Neural progenitor cell (in vitro differentiated cells): ENCODE data around the gene MYO7B.

ENCODE experiments used
- EZH2 ChIP-seq: fragments of 200-600 bp; sonication (generic); IDR thresholded peaks from 2 replicates; pipeline ENCODE4 v1.6.1; 2017; ENCODE audit warnings: antibody characterized with exemption, mild to moderate bottlenecking, moderate library complexity
- EZH2phosphoT487 ChIP-seq: fragments of 200-600 bp; sonication (generic); IDR thresholded peaks from 2 replicates; pipeline ENCODE4 v1.6.1; 2017; ENCODE audit warnings: antibody characterized with exemption
- TF ChIP-seq, protein P1 (sequence below): fragments of 200-600 bp; sonication (generic); IDR thresholded peaks from 2 replicates; pipeline ENCODE4 v1.5.1; 2017; ENCODE audit warnings: antibody characterized with exemption, mild to moderate bottlenecking

DNA sequence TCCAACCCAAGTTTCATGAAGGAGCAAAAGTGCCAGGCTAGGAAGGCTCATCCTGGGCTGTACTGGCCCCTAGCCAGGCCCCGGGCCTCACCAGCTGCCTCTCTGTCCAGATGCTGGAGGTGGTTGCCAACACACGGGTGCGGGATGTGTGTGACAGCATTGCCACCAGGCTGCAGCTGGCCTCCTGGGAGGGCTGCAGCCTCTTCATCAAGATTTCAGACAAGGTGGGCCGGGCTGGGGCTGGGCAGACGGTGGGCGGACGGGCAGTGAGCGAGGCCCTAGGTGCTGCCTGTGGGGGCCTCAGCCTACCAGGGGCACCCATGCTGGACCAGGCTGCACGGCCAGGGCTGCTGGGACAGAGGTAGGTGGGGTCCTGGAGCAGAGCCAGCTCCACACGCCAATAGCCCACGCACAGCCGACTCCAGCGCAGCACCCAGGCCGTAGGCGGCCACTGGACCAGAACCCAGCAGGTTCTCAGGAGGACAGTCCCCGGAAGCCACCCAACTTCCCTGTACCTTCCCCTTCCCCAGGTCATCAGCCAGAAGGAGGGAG is 98.7 kb downstream of the MYO7B start:
- TF ChIP-seq, protein P1, sequence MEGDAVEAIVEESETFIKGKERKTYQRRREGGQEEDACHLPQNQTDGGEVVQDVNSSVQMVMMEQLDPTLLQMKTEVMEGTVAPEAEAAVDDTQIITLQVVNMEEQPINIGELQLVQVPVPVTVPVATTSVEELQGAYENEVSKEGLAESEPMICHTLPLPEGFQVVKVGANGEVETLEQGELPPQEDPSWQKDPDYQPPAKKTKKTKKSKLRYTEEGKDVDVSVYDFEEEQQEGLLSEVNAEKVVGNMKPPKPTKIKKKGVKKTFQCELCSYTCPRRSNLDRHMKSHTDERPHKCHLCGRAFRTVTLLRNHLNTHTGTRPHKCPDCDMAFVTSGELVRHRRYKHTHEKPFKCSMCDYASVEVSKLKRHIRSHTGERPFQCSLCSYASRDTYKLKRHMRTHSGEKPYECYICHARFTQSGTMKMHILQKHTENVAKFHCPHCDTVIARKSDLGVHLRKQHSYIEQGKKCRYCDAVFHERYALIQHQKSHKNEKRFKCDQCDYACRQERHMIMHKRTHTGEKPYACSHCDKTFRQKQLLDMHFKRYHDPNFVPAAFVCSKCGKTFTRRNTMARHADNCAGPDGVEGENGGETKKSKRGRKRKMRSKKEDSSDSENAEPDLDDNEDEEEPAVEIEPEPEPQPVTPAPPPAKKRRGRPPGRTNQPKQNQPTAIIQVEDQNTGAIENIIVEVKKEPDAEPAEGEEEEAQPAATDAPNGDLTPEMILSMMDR, result no peak
- TF ChIP-seq EZH2 (no peak), EZH2phosphoT487 (no peak)
